HepG2 (cell line): ENCODE results near the gene FZD4. TPM values are rescaled to one million over a fixed set of nuclear protein-coding genes. Genes with fewer than 3 reads are reported as not detected.

Experiments used
- HNRNPL ChIP-seq: fragments of 200-400 bp; formaldehyde crosslinking; IDR thresholded peaks from 2 replicates; pipeline ENCODE4 v1.6.1; 2017; ENCODE audit warnings: mild to moderate bottlenecking, low read depth, low read length
- PCBP2 ChIP-seq: fragments of 200-400 bp; formaldehyde crosslinking; optimal IDR thresholded peaks from 2 replicates; pipeline ENCODE3; 2018; ENCODE audit warnings: low read length, low read depth; ENCODE audit not compliant: poor library complexity, severe bottlenecking
- SALL1 ChIP-seq: sonication (generic); formaldehyde crosslinking; IDR thresholded peaks from 2 replicates; pipeline ENCODE4 v1.8.0; 2022; ENCODE audit warnings: mild to moderate bottlenecking, missing genetic modification reagents
- SPEN ChIP-seq: sonication (generic); formaldehyde crosslinking; IDR thresholded peaks from 2 replicates; pipeline ENCODE4 v1.5.1; 2020; ENCODE audit warnings: low read depth, mild to moderate bottlenecking, missing genetic modification reagents
- YY1 ChIP-seq: IDR thresholded peaks from 2 replicates; pipeline ENCODE4 v1.6.1; 2011; ENCODE audit warnings: low read length, low read depth, moderate library complexity, mild to moderate bottlenecking; ENCODE audit not compliant: insufficient read depth, insufficient replicate concordance
- ZNF33B ChIP-seq: sonication (generic); formaldehyde crosslinking; IDR thresholded peaks from 2 replicates; pipeline ENCODE4 v1.5.1; 2020; ENCODE audit warnings: mild to moderate bottlenecking, missing genetic modification reagents
- ZNF496 ChIP-seq: sonication (generic); formaldehyde crosslinking; IDR thresholded peaks from 2 replicates; pipeline ENCODE4 v1.8.1; 2023; ENCODE audit warnings: mild to moderate bottlenecking, moderate library complexity, missing genetic modification reagents; ENCODE audit not compliant: insufficient replicate concordance
- ZNF841 ChIP-seq: sonication (generic); formaldehyde crosslinking; IDR thresholded peaks from 2 replicates; pipeline ENCODE4 v1.8.1; 2023; ENCODE audit warnings: missing genetic modification reagents, borderline replicate concordance
- polyA plus RNA-seq, 8 experiments: library from polyadenylated mRNA; depleted of rRNA in 3 of 8; stranded (reverse) in 7 of 8; unstranded in 1 of 8; fragments of >200 nt; fragmentation: Illumina TruSeq in 4 of 8; extraction: Trizol in 4 of 8; gene quantifications; 2 replicates each; pipeline versions ENCODE4 v1.2.1 to v1.2.3, GENCODE V29; 2011 to 2016; ENCODE audit warnings: low read depth in 4 of 8, missing spikeins in 1 of 8, mixed read lengths in 1 of 8; ENCODE audit not compliant: insufficient read depth in 1 of 8
- total RNA-seq, 5 experiments: library from RNA; depleted of rRNA; stranded (reverse); fragments of >200 nt; fragmentation: Illumina TruSeq; extraction: Trizol; gene quantifications; 2 replicates each; pipeline ENCODE4 v1.2.3, GENCODE V29; 2016; ENCODE audit warnings: low read depth in 1 of 5
- TF ChIP-seq, protein P1 (sequence below): IDR thresholded peaks from 2 replicates; pipeline ENCODE4 v1.4.0; 2020; ENCODE audit warnings: mild to moderate bottlenecking, missing genetic modification reagents
- TF ChIP-seq, protein P2 (sequence below): sonication (generic); formaldehyde crosslinking; IDR thresholded peaks from 2 replicates; pipeline ENCODE4 v1.8.1; 2023; ENCODE audit warnings: mild to moderate bottlenecking, missing genetic modification reagents

Gene FZD4
- total and polyA plus RNA-seq, 2 of the 13 experiments (the other 11 are each of a cell fraction or from before 2014, with no cell fraction given), result 46.5 to 70.4 TPM

DNA sequence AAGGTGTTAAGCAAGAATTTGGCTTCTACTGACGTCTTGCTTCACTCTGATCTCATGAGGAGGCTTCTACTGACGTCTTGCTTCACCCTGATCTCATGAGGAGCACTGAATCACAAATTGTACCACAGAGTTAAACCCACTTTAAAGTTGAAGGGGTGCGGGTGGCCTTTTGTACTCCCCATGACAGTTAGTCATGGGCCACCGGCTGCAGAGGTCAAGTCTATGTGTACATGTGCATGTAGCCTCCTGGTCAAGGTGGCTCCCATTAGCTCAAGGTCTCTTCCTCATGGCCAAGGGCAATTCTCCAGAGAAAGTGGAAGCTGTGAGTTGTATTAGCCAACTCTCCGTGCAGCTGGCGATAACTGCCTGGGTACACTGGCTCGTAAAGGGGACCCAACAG lies 23.1 kb upstream of the FZD4 start (continued):
- TF ChIP-seq, protein P1, sequence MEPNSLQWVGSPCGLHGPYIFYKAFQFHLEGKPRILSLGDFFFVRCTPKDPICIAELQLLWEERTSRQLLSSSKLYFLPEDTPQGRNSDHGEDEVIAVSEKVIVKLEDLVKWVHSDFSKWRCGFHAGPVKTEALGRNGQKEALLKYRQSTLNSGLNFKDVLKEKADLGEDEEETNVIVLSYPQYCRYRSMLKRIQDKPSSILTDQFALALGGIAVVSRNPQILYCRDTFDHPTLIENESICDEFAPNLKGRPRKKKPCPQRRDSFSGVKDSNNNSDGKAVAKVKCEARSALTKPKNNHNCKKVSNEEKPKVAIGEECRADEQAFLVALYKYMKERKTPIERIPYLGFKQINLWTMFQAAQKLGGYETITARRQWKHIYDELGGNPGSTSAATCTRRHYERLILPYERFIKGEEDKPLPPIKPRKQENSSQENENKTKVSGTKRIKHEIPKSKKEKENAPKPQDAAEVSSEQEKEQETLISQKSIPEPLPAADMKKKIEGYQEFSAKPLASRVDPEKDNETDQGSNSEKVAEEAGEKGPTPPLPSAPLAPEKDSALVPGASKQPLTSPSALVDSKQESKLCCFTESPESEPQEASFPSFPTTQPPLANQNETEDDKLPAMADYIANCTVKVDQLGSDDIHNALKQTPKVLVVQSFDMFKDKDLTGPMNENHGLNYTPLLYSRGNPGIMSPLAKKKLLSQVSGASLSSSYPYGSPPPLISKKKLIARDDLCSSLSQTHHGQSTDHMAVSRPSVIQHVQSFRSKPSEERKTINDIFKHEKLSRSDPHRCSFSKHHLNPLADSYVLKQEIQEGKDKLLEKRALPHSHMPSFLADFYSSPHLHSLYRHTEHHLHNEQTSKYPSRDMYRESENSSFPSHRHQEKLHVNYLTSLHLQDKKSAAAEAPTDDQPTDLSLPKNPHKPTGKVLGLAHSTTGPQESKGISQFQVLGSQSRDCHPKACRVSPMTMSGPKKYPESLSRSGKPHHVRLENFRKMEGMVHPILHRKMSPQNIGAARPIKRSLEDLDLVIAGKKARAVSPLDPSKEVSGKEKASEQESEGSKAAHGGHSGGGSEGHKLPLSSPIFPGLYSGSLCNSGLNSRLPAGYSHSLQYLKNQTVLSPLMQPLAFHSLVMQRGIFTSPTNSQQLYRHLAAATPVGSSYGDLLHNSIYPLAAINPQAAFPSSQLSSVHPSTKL (CRISPR knock-in tag), result peak; percentile 55
- TF ChIP-seq SALL1 (peak; percentile 15; the same call in 1 of the 2 replicates), ZNF496 (CRISPR knock-in tag) (no peak), ZNF33B (CRISPR knock-in tag) (no peak), ZNF841 (CRISPR knock-in tag) (no peak), HNRNPL (no peak), PCBP2 (no peak), YY1 (no peak), SPEN (CRISPR knock-in tag) (no peak)
- TF ChIP-seq, protein P2, sequence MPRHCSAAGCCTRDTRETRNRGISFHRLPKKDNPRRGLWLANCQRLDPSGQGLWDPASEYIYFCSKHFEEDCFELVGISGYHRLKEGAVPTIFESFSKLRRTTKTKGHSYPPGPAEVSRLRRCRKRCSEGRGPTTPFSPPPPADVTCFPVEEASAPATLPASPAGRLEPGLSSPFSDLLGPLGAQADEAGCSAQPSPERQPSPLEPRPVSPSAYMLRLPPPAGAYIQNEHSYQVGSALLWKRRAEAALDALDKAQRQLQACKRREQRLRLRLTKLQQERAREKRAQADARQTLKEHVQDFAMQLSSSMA (CRISPR knock-in tag), result no peak
